Pancreas (tissue), 10 donors: ENCODE data around the gene RALGDS. TPM values are rescaled to one million over a fixed set of nuclear protein-coding genes. Genes with fewer than 3 reads are reported as not detected.

ENCODE experiments used
- ATAC-seq, 4 donors: fragments of 200-7000 bp; cut with Tn5 transposase; one replicate each; pipeline versions ENCODE4 v1.8.0 to v1.9.1; 2020; ENCODE audit warnings: mild to moderate bottlenecking in 4 of 4, moderate library complexity in 4 of 4
- DNase-seq, 6 donors: peaks; one replicate each; pipeline ENCODE4 v3.0.0-alpha.2; 2020
- FAIRE-seq: peaks from 2 replicates; lab custom pipeline; 2012; peaks lifted over from hg19 to GRCh38; lab: Jason Lieb, UNC
- H3K27ac ChIP-seq, 4 donors: fragments of 200-600 bp; sonication (generic); 1 replicate in 3 of 4; 2 replicates in 1 of 4; pipeline versions ENCODE4 v1.5.0 to v1.8.0; 2020
- H3K27me3 ChIP-seq, 4 donors: fragments of 200-600 bp; one replicate each; pipeline ENCODE4 v1.8.0; 2021
- H3K36me3 ChIP-seq, 3 donors: fragments of 200-600 bp; sonication (generic) in 1 of 3; one replicate each; pipeline versions ENCODE4 v1.5.0 to v1.8.0; 2020 to 2021
- H3K4me1 ChIP-seq, 3 donors: fragments of 200-600 bp; one replicate each; pipeline ENCODE4 v1.8.0; 2021
- H3K4me3 ChIP-seq, 4 donors: fragments of 200-600 bp; sonication (generic) in 2 of 4; one replicate each; pipeline versions ENCODE4 v1.5.0 to v1.8.0; 2020 to 2021
- H3K9me3 ChIP-seq, 4 donors: fragments of 200-600 bp; one replicate each; pipeline ENCODE4 v1.8.0; 2021
- CTCF ChIP-seq, 4 donors: fragments of 200-600 bp; sonication (generic) in 3 of 4; IDR thresholded peaks; one replicate each; pipeline versions ENCODE4 v1.5.0 to v1.8.0; 2021; ENCODE audit warnings: antibody characterized with exemption in 4 of 4
- WGBS, 2 donors: extraction: QIAGEN DNeasy Blood & Tissue Kit; methylation state at CpG; one replicate each; pipeline ENCODE4 v1.1.7; 2013; 5-methylcytosine and 5-hydroxymethylcytosine counted together
- intact Hi-C, 3 donors: fragments of 100-400 bp; cut with DNase I; formaldehyde crosslinking; loops; one replicate each; pipeline versions ENCODE4 v1.11.1 to v1.14.2; 2022
- polyA plus RNA-seq, 2 donors: library from polyadenylated mRNA; stranded (reverse); fragments of 200-250 nt; gene quantifications; one replicate each; pipeline ENCODE4 v1.2.3, GENCODE V29; 2013
- total RNA-seq, 6 donors: library from RNA; stranded (reverse); fragmentation: NEBNext Ultra II Directional in 4 of 6; extraction: Animal tissue kit (Norgen Biotek cat#: 25700) in 4 of 6; gene quantifications; one replicate each; pipeline versions ENCODE4 v1.2.1 to v1.2.4, GENCODE V29; 2021 to 2023
- donor health status: healthy with polysubstance abuse.
- donor health status: DM: no; HTN: no; CAD: no; lungs with moderate emphysema.
- donor health status: DM: no; HTN: no; CAD: no.
- donor health status: control.
- donor health status: control.
- donor health status: Bipolar disorder and iron deficiency.
- donor health status: DM: yes; HTN: yes; CAD: no.
- donor health status: DM: no; HTN: no; CAD: no.
- donor health status: DM: no; HTN: no; CAD: no.
- donor health status: DM: yes; HTN: yes; CAD: no.

Gene RALGDS
- total and polyA plus RNA-seq, 8 donors, result 16.1 to 69.7 (median 20.5) TPM

GRCh38 chr9:133113949-133114885 is 6.8 kb downstream of the RALGDS start:
- H3K27me3 ChIP-seq, result no peaks in the 10 kb centered on the region
- no peaks in the 10 kb centered on the region for H3K9me3 ChIP-seq
- no peak for TF ChIP-seq CTCF (IDR thresholded peaks at IDR 0.05)
- ATAC-seq (peak in 3 of 4 donors; percentile 39 to 51 (median 49)), FAIRE-seq (no peak), DNase-seq (peak in 4 of 6 donors; percentile 38 to 81 (median 60))
- H3K4me1 ChIP-seq, result peaks cover 20 to 48% (median 38%) of the 10 kb centered on the region in 3 donors
- peaks cover 0 to 11% (median 3%) of the 10 kb centered on the region in 3 donors for H3K36me3 ChIP-seq
- peak overlapping the region in 3 of 4 donors; percentile 42 to 58 (median 47) for H3K27ac ChIP-seq
- H3K4me3 ChIP-seq, result no peak overlapping the region
- 48 to 53% methylated on average over 20 of the region's 20 CpGs for WGBS, 2 donors
- intact Hi-C loops, result no loop called here

GRCh38 chr9:133113163-133113948 is 7.7 kb downstream of the RALGDS start:
- 76 to 77% methylated on average over 19 of the region's 19 CpGs for WGBS, 2 donors
- intact Hi-C loops, result no loop called here
- peak in 2 of 4 donors; percentile 5 to 10 for ATAC-seq
- Histone ChIP-seq H3K4me1 (peaks cover 20 to 40% (median 32%) of the 10 kb centered on the region in 3 donors), H3K27me3 (no peaks in the 10 kb centered on the region), H3K4me3 (no peak overlapping the region), H3K9me3 (no peaks in the 10 kb centered on the region), H3K27ac (peak overlapping the region in 3 of 4 donors; percentile 42 to 58 (median 47)), H3K36me3 (peaks cover 4 to 19% (median 11%) of the 10 kb centered on the region in 3 donors)
- no peak for TF ChIP-seq CTCF (IDR thresholded peaks at IDR 0.05)
- FAIRE-seq, result no peak
- peak in 4 of 6 donors; percentile 31 to 66 (median 49) for DNase-seq

- Histone ChIP-seq H3K9me3 (no peaks in the 10 kb centered on the region), H3K4me1 (peaks cover 17 to 33% (median 28%) of the 10 kb centered on the region in 3 donors), H3K36me3 (peaks cover 4 to 27% (median 19%) of the 10 kb centered on the region in 3 donors), H3K27ac (peak overlapping the region in 2 of 4 donors; percentile 47 to 58), H3K27me3 (no peaks in the 10 kb centered on the region), H3K4me3 (no peak overlapping the region)
- peak in 3 of 6 donors; percentile 23 to 70 (median 57) for DNase-seq
- FAIRE-seq, result no peak
- peak in 2 of 4 donors; percentile 10 to 31 for ATAC-seq
- TF ChIP-seq CTCF (IDR thresholded peaks at IDR 0.05), result no peak
- intact Hi-C loops, result no loop called here
- 87 to 89% methylated on average over 5 to 7 of the region's 7 CpGs for WGBS, 2 donors
These were observed 8.4 kb downstream of the RALGDS start for GRCh38 chr9:133112663-133113026.

GRCh38 chr9:133111808-133112662 is 9.0 kb downstream of the RALGDS start:
- ATAC-seq (no peak), FAIRE-seq (no peak), DNase-seq (peak in 4 of 6 donors; percentile 20 to 62 (median 37))
- Histone ChIP-seq H3K27me3 (no peaks in the 10 kb centered on the region), H3K36me3 (peaks cover 4 to 33% (median 24%) of the 10 kb centered on the region in 3 donors), H3K4me1 (peaks cover 11 to 27% (median 22%) of the 10 kb centered on the region in 3 donors), H3K4me3 (no peak overlapping the region), H3K9me3 (no peaks in the 10 kb centered on the region), H3K27ac (no peak overlapping the region)
- WGBS, 2 donors, result 90 to 91% methylated on average over 30 of the region's 30 CpGs
- TF ChIP-seq CTCF (IDR thresholded peaks at IDR 0.05), result no peak
- intact Hi-C loops, result no loop called here
